MG63 (cell line): ENCODE results near the gene CD302. TPM values are rescaled to one million over a fixed set of nuclear protein-coding genes. Genes with fewer than 3 reads are reported as not detected.
"Not testable (repeated sequence)": the region's sequence is repeated elsewhere in the genome, so short reads cannot be mapped to it uniquely, and the experiment has no call there.

Experiments
- DNase-seq: peaks from one replicate; pipeline ENCODE4 v3.0.0-alpha.2; 2020
- H3K27me3 ChIP-seq: fragments of 250-450 bp; sonication (Bioruptor Pico); 2 replicates; pipeline ENCODE4 v1.5.1; 2020; ENCODE audit warnings: mild to moderate bottlenecking, moderate library complexity
- H3K36me3 ChIP-seq: fragments of 250-450 bp; sonication (Bioruptor Pico); 2 replicates; pipeline ENCODE4 v1.5.1; 2020; ENCODE audit warnings: mild to moderate bottlenecking, moderate library complexity
- H3K4me3 ChIP-seq: fragments of 250-450 bp; sonication (Bioruptor Pico); 2 replicates; pipeline ENCODE4 v1.5.1; 2020; ENCODE audit warnings: mild to moderate bottlenecking, moderate library complexity
- H3K9me3 ChIP-seq: fragments of 250-450 bp; sonication (Bioruptor Pico); 2 replicates; pipeline ENCODE4 v1.5.1; 2020; ENCODE audit warnings: mild to moderate bottlenecking, moderate library complexity
- total RNA-seq: library from RNA; depleted of rRNA; stranded (reverse); fragments of >200 nt; shearing (Covaris generic); gene quantifications from 2 replicates; pipeline ENCODE4 v1.2.3, GENCODE V29; 2014; ENCODE audit warnings: low replicate concordance

CD302 gene
- total RNA-seq, 1 experiment from 2014 or later = 4.4 TPM

DNA sequence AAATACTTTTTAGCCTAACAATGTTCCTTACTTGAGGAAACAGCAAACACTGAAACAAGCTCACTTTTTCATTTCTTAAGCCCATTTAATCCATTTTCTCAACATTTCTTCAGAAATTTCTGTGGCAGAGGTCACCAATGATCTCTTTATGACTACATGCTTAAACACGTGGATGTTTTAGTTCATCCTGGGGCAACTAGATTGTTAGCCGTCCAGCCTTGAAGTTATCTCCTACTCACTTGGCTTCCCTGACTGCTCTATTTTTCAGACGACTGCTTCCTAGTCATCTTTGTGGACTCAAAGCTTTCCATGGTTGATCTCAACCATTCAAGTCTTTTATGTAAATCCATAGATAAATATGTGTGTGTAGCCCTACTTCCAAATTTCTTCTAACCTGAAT lies 24.1 kb downstream of the CD302 start:
- DNase-seq = no peak
- peaks cover 25% of the 10 kb centered on the region for H3K36me3 ChIP-seq

DNA sequence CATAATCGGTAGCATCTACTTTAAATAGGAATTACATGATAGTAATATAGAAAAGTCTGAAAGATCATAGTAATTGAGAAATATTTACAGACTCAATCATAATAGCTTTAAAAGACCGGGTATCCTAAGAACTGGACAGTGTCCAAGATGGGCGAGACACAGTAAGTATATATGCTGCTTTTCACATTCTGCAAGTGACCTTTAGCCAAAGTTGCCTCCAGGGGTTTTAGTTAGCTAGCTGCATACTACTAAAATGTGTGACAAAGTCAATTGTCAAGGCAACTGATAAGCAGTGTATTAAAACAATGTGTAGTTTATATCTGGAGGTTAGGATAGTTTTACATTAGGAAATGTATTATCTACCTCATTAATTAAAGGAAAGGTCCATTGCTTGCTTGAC lies 24.6 kb downstream of the CD302 start:
- DNase-seq = no peak
- H3K36me3 ChIP-seq = peaks cover 29% of the 10 kb centered on the region

More for the DNA sequence above, 24.1 kb downstream of the CD302 start:
- no peak overlapping the region for H3K4me3 ChIP-seq
- H3K27me3 ChIP-seq = no peaks in the 10 kb centered on the region
- no peaks in the 10 kb centered on the region for H3K9me3 ChIP-seq

GRCh38 chr2:159769147-159769546 lies 28.9 kb downstream of the CD302 start:
- peaks cover 63% of the 10 kb centered on the region for H3K36me3 ChIP-seq
- H3K9me3 ChIP-seq = no peaks in the 10 kb centered on the region
- H3K4me3 ChIP-seq = no peak overlapping the region
- no peaks in the 10 kb centered on the region for H3K27me3 ChIP-seq
- no peak for DNase-seq

More for the DNA sequence above, 24.6 kb downstream of the CD302 start:
- no peak overlapping the region for H3K4me3 ChIP-seq
- no peaks in the 10 kb centered on the region for H3K9me3 ChIP-seq
- H3K27me3 ChIP-seq = no peaks in the 10 kb centered on the region

DNA sequence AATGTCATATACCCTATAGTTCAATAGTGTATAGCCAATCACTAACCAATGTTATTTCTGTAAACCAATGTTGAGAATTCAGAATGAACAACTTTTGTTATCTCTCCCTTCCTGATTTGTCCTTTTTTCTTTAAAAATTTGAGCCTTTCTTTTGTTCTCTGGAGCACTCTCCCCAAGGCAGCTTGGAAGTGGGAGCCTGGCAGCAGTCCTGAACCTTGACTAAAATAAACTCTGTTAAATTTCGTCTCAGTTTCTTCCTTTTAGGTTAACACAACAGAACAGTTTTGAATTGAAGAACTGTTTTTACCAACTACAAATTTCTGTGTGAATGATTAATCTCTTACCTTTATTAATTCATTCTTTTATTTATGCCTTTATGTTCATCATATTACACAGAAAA lies 35.9 kb downstream of the CD302 start:
- DNase-seq = no peak
- Histone ChIP-seq H3K4me3 (no peak overlapping the region), H3K9me3 (no peaks in the 10 kb centered on the region), H3K27me3 (no peaks in the 10 kb centered on the region), H3K36me3 (peaks cover 93% of the 10 kb centered on the region)

DNA sequence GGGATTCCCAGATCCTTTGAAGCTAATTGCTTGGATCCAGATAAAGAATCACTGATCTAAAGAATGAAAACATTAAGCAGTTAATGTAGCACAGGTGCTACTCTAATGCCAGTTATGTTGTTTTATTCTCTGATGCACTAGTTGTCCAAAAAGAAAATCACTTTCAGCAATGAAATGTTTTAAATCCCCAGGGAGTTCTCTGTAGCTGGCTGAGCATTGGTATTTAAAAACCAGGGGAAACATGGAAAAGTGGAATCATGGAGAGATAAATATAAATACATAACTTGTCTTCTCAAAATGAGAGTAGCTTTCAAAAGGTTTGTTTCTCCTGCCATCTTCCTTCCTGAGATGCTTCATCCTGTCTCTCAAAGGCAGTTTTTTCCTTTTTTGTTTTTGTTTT lies 37.7 kb downstream of the CD302 start:
- no peak overlapping the region for H3K4me3 ChIP-seq
- DNase-seq = no peak
- H3K9me3 ChIP-seq = no peaks in the 10 kb centered on the region
- no peaks in the 10 kb centered on the region for H3K27me3 ChIP-seq
- H3K36me3 ChIP-seq = peaks cover 91% of the 10 kb centered on the region

- no peaks in the 10 kb centered on the region for H3K9me3 ChIP-seq
- no peaks in the 10 kb centered on the region for H3K27me3 ChIP-seq
- H3K4me3 ChIP-seq = no peak overlapping the region
- no peak for DNase-seq
- peaks cover 93% of the 10 kb centered on the region for H3K36me3 ChIP-seq
Measured at GRCh38 chr2:159759577-159759976, 38.4 kb downstream of the CD302 start.

DNA sequence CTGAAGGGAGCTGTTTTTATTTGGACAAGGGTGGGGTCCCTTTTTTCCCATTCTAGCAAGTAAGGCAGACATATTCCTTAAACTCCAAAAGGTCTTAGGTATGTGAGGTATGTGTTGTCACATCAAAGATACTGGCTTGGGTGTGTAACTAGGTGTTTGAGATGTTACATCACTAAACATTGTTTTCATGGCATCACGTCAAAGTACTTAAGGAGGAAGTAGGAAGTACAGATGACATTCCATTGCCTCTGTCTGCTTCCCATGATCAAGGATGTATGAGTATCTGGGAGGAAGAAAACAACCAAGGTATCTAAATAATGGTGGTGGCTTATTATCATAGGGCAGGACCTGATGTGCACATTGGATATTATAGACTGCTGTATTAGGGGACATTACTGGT lies 39.3 kb downstream of the CD302 start:
- no peaks in the 10 kb centered on the region for H3K27me3 ChIP-seq
- H3K4me3 ChIP-seq = no peak overlapping the region
- H3K36me3 ChIP-seq = peaks cover 96% of the 10 kb centered on the region
- no peaks in the 10 kb centered on the region for H3K9me3 ChIP-seq
- DNase-seq = no peak

- peaks cover 96% of the 10 kb centered on the region for H3K36me3 ChIP-seq
- no peak for DNase-seq
- H3K27me3 ChIP-seq = no peaks in the 10 kb centered on the region
Measured at GRCh38 chr2:159758239-159758638, 39.8 kb downstream of the CD302 start.

GRCh38 chr2:159755788-159756187 lies 42.2 kb downstream of the CD302 start:
- Histone ChIP-seq H3K9me3 (no peaks in the 10 kb centered on the region), H3K4me3 (no peak overlapping the region), H3K36me3 (peaks cover 98% of the 10 kb centered on the region), H3K27me3 (no peaks in the 10 kb centered on the region)
- DNase-seq = peak; percentile 11

More at GRCh38 chr2:159758239-159758638, 39.8 kb downstream of the CD302 start:
- no peaks in the 10 kb centered on the region for H3K9me3 ChIP-seq
- H3K4me3 ChIP-seq = no peak overlapping the region

GRCh38 chr2:159755014-159755413 lies 43.0 kb downstream of the CD302 start:
- Histone ChIP-seq H3K36me3 (peaks cover 98% of the 10 kb centered on the region), H3K4me3 (no peak overlapping the region), H3K27me3 (no peaks in the 10 kb centered on the region), H3K9me3 (no peaks in the 10 kb centered on the region)
- no peak for DNase-seq

GRCh38 chr2:159753797-159754196 lies 44.2 kb downstream of the CD302 start:
- no peaks in the 10 kb centered on the region for H3K9me3 ChIP-seq
- DNase-seq = no peak
- H3K4me3 ChIP-seq = no peak overlapping the region
- H3K27me3 ChIP-seq = no peaks in the 10 kb centered on the region
- H3K36me3 ChIP-seq = peaks cover 98% of the 10 kb centered on the region

GRCh38 chr2:159750873-159751272 lies 47.1 kb downstream of the CD302 start:
- no peaks in the 10 kb centered on the region for H3K9me3 ChIP-seq
- H3K36me3 ChIP-seq = peaks cover 98% of the 10 kb centered on the region
- no peaks in the 10 kb centered on the region for H3K27me3 ChIP-seq
- H3K4me3 ChIP-seq = no peak overlapping the region
- no peak for DNase-seq

DNA sequence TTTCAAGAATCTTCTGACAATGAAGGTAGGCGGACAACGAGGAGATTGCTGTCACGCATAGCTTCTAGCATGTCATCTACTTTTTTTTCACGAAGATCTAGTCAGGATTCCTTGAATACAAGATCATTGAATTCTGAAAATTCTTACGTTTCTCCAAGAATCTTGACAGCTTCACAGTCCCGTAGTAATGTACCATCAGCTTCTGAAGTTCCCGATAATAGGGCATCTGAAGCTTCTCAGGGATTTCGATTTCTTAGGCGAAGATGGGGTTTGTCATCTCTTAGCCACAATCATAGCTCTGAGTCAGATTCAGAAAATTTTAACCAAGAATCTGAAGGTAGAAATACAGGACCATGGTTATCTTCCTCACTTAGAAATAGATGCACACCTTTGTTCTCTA lies 49.9 kb downstream of the CD302 start:
- DNase-seq = no peak
- H3K36me3 ChIP-seq = peaks cover 94% of the 10 kb centered on the region
- H3K27me3 ChIP-seq = no peaks in the 10 kb centered on the region
- H3K9me3 ChIP-seq = no peaks in the 10 kb centered on the region
- H3K4me3 ChIP-seq = no peak overlapping the region

DNA sequence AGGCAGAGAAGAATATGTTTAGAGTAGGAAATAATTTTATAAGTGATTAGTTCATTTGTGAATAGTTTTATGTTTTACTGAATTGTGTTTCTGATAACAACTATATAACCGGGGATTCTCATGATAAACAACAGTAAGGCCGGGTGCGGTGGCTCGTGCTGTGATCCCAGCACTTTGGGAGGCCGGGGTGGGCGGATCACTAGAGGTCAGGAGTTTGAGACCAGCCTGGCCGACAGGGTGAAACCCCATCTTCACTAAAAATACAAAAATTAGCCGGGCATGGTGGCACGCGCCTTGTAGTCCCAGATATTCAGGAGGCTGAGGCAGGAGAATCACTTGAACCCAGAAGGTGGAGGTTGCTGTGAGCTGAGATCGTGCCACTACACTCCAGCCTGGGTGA lies 52.8 kb downstream of the CD302 start:
- not testable (repeated sequence) for DNase-seq, H3K9me3 ChIP-seq, H3K27me3 ChIP-seq, H3K4me3 ChIP-seq
- peaks cover 92% of the 10 kb centered on the region for H3K36me3 ChIP-seq

- no peaks in the 10 kb centered on the region for H3K27me3 ChIP-seq
Measured at GRCh38 chr2:159744363-159744762, 53.6 kb downstream of the CD302 start.

DNA sequence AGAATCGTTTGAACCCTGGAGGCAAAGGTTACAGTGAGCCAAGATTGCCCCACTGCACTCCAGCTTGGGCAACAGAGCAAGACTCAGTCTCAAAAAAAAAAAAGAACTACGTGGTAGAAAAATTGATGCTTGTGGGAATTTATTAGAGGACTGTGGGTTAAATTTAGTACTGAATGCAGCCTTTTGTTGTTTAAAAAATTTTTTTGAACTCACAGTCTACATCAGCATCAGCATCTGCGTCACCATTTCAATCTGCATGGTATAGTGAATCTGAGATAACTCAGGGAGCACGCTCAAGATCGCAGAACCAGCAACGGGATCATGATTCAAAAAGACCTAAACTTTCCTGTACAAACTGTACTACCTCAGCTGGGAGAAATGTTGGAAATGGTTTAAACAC lies 55.2 kb downstream of the CD302 start:
- H3K4me3 ChIP-seq = no peak overlapping the region
- no peaks in the 10 kb centered on the region for H3K27me3 ChIP-seq
- peaks cover 87% of the 10 kb centered on the region for H3K36me3 ChIP-seq
- H3K9me3 ChIP-seq = no peaks in the 10 kb centered on the region
- no peak for DNase-seq

More at GRCh38 chr2:159744363-159744762, 53.6 kb downstream of the CD302 start:
- Histone ChIP-seq H3K4me3 (no peak overlapping the region), H3K36me3 (peaks cover 92% of the 10 kb centered on the region), H3K9me3 (no peaks in the 10 kb centered on the region)
- DNase-seq = no peak

- Histone ChIP-seq H3K36me3 (peaks cover 82% of the 10 kb centered on the region), H3K9me3 (no peaks in the 10 kb centered on the region), H3K27me3 (no peaks in the 10 kb centered on the region), H3K4me3 (no peak overlapping the region)
- DNase-seq = no peak
Measured at GRCh38 chr2:159738509-159739390, 59.3 kb downstream of the CD302 start.

DNA sequence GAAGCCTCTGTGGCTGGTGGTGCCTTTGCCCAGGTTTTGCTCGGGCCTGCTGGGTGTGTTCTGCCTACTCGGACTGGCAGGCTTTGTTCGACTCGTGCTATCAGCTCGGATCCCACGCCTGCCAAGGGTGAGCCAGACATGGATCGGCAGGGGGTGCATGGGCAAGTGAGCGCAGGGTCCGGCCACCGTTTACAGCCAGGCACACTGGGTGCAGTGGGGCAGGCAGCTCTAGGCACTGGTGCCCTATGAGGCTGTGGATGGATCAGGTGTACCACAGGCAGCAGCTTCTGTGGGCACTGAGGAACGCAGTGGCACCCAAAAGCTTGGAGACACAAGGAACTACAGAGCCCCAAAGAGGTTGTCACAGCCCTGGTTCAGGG lies 60.1 kb downstream of the CD302 start:
- no peak for DNase-seq
- Histone ChIP-seq H3K9me3 (no peaks in the 10 kb centered on the region), H3K27me3 (no peaks in the 10 kb centered on the region), H3K4me3 (no peak overlapping the region), H3K36me3 (peaks cover 83% of the 10 kb centered on the region)
